Activated CD8-positive, alpha-beta memory T cell treated with anti-CD3 and anti-CD28 coated beads, Interleukin-2, amount 50 U/mL, for 24 hours (primary cell): Measurements from ENCODE around the gene CD80.

Experiments
- DNase-seq: peaks from one replicate; pipeline ENCODE4 v3.0.0-alpha.2; 2020; ENCODE audit errors: extremely low read depth

CD80 gene

GRCh38 chr3:119497820-119498185, 61.6 kb downstream of the CD80 start:
- no peak for DNase-seq

- DNase-seq = no peak
These were observed 64.8 kb downstream of the CD80 start for GRCh38 chr3:119494597-119494996.

GRCh38 chr3:119492810-119493209, 66.6 kb downstream of the CD80 start:
- DNase-seq = no peak

- DNase-seq = no peak
These were observed 67.3 kb downstream of the CD80 start for GRCh38 chr3:119492128-119492527.

DNA sequence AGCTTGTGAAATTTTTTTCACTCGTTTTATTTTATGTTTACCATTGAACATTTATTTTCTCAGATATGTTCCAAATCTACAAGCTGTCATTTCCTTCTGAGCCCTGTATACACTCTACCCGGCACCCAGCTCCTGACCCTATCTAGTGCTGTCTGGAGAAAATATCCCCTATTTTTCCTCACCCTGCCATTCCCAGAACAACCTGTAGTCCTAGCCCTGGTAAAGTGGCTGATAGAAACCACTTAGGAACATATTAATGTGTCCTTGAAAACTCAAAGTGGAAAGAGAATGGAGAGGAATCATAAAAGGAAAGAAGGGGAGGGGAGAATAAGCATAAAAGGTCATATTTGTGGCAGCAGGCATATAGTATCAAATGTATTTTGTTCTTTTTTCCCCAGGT, 69.3 kb downstream of the CD80 start:
- no peak for DNase-seq

GRCh38 chr3:119485563-119485962, 73.9 kb downstream of the CD80 start:
- no peak for DNase-seq

DNA sequence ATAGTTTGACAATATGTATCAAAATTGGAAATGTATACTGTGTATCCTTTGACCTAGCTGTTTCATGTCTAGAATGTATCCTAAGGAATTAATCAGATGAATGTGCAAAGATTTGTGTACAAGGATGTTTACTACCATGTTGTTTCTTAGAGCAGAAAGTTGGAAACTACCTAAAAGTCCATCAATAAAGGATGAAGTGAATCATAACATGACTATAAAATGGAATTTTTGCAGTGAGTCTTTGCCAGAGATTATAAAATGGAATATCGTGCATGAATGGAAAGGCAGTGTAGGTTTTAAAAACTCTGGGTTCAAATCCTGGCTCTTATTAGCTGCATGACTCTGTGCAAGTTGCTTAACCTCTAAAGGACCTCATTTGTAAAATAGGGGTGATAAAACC, 76.3 kb downstream of the CD80 start:
- DNase-seq = no peak

DNA sequence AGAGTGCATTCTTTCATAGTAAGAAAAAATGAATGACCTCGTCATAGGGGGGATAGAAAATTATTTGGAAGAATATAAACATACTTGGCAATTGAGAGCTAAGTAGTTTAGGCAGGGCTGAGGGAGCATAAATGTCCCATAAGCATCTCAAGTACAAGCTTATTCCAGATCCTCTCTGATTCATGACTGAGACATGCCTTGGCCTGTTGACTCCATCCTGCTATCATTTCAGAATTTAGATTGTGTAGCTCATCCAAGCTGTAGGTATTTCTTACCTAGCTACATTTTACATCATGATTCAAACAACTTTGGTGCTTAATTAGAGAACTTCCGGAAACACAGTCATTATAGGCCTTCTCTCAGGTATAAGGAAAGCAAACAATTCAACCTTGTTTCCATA, 78.3 kb downstream of the CD80 start:
- no peak for DNase-seq
